GM18505 (cell line): ENCODE data around the gene POTEG.
"Not testable (repeated sequence)": the region's sequence is repeated elsewhere in the genome, so short reads cannot be mapped to it uniquely, and the experiment has no call there.

Source experiments
- ATAC-seq: cut with Tn5 transposase; IDR thresholded peaks from one replicate; pipeline ENCODE4 v1.9.1; 2021; ENCODE audit not compliant: unreplicated experiment

The POTEG gene

DNA sequence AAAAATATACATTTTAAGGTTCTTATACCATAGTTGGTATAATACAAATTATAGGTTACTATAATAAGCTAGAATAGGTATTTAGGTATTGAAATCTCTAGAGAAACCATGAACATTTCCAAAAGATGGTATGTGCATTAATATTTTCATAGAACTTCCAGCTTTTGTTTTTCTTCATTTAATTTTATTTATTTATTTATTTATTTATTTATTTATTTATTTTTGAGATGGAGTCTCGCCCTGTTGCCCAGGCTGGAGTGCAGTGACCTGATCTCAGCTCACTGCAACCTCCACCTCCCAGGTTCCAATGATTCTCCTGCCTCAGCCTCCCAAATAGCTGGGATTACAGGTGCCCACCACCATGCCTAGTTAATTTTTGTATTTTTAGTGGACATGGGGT lies 54.0 kb downstream of the POTEG start:
- ATAC-seq = not testable (repeated sequence)

- not testable (repeated sequence) for ATAC-seq
Observed at GRCh38 chr14:19374451-19374903, 59.7 kb downstream of the POTEG start.

- not testable (repeated sequence) for ATAC-seq
Observed at GRCh38 chr14:19372813-19373500, 61.2 kb downstream of the POTEG start.

GRCh38 chr14:19371767-19372166 lies 62.4 kb downstream of the POTEG start:
- not testable (repeated sequence) for ATAC-seq

DNA sequence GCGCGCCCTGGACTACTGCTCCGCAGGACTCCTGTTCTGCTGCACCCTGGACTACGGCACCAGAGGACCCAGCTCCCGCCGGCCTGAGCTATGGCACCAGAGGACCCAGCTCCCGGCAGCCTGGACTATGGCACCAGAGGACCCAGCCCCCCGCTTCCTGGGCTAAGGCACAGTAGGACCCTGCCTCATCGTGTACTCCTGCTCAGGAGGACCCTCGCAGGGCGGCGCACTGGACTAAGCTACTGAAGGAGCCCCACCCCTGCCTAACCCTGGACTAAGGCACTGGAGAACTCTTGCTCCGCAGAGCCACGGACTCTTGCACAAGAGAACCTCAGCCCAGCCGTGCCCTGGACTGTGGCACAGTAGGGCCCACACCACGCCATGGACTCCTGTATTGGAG lies 71.3 kb downstream of the POTEG start:
- ATAC-seq = not testable (repeated sequence)

- ATAC-seq = not testable (repeated sequence)
Observed at GRCh38 chr14:19362323-19362722, 71.8 kb downstream of the POTEG start.

- not testable (repeated sequence) for ATAC-seq
Observed at GRCh38 chr14:19361636-19362253, 72.4 kb downstream of the POTEG start.

GRCh38 chr14:19360937-19361635 lies 73.1 kb downstream of the POTEG start:
- ATAC-seq = not testable (repeated sequence)
